Epithelial cell of esophagus (primary cell): ENCODE results near the gene CHID1.
A peak's percentile ranks its signal among the peaks of the same experiment; 100 is the strongest.

Experiments used
- DNase-seq: peaks from one replicate; pipeline ENCODE4 v3.0.0; 2010; ENCODE audit warnings: low read depth
- H3K4me3 ChIP-seq: 2 replicates; pipeline ENCODE4 v1.5.1; 2011; ENCODE audit warnings: mild to moderate bottlenecking, low read length, control low read depth
- TF ChIP-seq, protein P1 (sequence below): IDR thresholded peaks from 2 replicates; pipeline ENCODE4 v1.5.1; 2011; ENCODE audit warnings: low read depth, mild to moderate bottlenecking, low read length, control low read depth, inconsistent platforms; ENCODE audit not compliant: insufficient read depth; ENCODE audit errors: missing control alignments

The CHID1 gene

DNA sequence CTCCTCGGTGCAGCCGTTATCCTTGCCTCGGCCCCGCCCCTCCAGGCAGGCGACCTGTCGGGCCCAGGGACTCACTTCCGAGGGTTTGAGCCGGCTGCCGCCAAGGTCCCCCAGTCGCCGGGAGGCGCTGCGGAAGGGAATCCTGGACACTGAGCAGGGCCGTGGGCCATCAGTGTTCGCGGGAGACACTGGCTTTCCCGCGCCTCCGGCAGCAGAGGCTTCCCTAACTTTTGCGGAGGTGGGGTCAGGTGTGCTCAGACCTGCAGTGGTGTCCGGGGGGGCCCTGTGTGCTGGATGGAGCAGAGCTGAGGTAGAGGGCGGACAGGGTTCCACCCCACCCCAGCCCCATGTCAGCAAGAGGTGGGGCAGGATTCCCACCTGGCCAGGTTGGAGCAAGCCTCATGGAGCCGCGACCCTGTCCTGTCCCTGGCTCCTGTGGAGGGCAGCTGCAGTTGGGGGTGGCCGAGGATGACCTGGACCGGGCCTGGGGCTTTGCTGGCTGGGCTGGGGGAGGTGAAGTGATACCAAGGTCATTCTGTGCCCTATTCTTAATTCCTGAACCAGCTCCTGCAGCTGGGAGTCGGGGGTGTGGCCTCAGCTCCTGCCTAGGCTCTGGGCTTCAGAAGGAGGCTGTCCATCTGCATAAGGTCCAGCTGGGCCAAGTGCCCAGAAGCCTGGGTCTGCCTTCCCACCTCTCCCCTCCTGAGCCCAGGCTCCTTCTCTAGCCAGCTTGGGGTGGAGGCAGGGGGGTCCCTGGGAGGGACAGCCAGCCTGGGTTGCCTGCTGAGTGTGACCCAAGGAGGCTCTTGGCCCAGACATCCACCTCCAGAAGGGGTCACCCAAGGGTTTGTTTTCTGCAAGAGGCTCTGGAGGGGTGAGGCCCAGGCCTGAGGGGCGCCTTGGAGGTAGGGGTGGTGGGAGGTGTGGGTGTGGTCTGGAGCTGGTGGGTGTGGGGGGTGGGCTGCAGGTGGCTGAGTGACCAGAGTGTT is 59.5 kb downstream of the CHID1 start:
- TF ChIP-seq, protein P1, sequence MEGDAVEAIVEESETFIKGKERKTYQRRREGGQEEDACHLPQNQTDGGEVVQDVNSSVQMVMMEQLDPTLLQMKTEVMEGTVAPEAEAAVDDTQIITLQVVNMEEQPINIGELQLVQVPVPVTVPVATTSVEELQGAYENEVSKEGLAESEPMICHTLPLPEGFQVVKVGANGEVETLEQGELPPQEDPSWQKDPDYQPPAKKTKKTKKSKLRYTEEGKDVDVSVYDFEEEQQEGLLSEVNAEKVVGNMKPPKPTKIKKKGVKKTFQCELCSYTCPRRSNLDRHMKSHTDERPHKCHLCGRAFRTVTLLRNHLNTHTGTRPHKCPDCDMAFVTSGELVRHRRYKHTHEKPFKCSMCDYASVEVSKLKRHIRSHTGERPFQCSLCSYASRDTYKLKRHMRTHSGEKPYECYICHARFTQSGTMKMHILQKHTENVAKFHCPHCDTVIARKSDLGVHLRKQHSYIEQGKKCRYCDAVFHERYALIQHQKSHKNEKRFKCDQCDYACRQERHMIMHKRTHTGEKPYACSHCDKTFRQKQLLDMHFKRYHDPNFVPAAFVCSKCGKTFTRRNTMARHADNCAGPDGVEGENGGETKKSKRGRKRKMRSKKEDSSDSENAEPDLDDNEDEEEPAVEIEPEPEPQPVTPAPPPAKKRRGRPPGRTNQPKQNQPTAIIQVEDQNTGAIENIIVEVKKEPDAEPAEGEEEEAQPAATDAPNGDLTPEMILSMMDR: no peak
- DNase-seq: no peak
- no peak overlapping the region for H3K4me3 ChIP-seq

DNA sequence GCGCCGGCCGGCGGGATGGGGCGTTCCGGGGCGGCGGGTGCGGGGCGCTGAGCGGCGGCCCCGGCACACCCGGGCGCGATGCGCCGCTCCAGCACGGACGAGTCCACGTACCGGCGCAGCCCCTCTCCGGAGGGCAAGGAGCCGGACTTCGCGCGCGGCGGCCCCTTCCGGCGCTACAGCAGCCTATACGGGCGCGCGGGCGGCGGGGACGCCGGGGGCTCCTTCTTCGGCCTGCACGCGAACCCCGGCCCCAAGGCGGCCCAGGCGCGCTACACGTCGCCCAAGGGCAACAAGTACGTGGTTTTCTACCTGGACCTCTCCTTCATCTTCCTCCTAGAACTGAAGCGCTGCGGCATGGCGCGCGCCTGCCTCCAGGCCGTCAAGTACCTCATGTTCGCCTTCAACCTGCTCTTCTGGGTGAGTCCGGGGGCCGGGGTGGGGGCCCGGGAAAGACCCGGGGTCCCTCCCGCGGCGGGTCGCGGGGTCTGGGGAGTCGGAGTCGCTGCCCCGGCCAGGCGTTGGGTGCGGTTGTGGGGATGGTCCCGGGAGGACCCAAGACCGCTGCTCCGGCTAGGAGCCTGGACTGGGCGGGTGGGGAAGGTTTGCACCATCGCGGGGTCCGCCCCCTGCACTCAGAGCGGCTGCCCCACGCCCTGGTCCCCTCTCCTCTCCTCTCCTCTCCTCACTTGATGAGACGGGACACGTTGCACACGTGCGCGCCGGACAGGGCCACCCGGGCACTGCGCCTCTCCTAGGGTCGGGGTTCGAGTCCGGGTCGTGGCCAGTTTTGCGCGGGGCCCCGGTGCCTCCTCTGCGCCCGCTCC is 60.4 kb downstream of the CHID1 start:
- DNase-seq: no peak
- peak overlapping the region; percentile 4 for H3K4me3 ChIP-seq
- TF ChIP-seq, protein P1: no peak

DNA sequence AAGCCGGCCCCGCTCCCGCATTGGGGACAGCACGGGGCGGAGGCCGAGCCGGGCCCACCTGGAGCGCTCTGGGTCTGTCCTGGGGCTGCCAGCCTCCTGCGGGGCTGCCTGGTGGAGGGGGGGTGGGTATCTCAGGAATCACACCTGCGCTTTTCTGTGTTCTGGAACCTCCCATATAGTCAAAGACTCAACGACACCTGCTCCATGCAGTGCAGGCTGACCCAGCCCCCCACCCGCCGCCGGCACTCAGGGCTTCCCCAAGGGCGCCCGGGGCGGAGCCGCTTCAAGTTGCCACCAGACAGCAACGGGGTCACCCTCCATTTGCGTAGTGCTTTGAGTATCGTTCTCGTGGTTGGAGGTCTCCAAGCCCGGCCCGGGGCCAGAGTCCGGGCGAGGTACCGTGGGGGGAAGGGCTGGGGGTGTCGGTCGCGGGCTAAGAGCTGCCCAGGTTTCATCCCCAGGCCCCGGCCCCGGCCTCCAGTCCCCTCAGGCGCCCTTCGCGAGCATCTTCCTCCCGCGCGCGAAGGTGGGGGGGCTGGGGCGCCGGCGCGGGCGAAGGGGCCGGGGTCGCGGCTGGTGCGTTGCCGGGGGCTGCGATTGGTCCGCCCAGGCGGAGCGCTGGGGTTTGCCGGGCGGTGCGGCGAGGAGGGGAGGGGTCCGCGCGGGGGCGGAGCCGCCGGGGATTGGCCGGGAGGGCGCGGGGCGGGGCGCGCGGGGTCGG is 61.3 kb downstream of the CHID1 start:
- DNase-seq: no peak
- H3K4me3 ChIP-seq: peak overlapping the region; percentile 23
- TF ChIP-seq, protein P1: no peak

DNA sequence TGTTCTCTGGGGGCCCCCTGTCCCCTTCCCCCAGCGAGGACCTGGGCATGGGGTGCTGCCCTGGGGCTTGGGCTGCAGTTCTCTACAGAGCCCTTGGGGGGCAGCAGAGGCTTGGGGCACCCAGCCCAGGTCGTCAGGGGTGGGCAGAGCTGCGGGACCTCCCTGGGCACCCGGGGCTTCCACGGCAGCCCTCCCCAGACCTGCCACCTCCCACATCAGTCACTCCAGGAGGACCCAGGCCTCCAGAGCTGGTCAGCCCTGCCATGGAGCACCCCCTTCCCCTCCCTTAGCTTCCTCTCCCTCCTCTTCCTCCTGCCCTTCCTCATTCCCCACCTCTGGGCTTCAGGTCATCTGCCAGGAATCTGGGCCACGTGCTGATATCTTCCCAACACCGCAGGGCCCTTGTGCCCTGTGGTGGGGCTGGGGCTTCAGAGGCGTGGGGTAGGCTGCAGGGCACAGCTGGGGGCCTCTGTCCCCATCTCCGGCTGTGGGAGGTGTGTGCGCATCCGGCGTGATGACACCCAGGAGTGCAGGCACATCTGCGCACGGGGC is 62.2 kb downstream of the CHID1 start:
- peak; percentile 31 for DNase-seq
- no peak overlapping the region for H3K4me3 ChIP-seq

DNA sequence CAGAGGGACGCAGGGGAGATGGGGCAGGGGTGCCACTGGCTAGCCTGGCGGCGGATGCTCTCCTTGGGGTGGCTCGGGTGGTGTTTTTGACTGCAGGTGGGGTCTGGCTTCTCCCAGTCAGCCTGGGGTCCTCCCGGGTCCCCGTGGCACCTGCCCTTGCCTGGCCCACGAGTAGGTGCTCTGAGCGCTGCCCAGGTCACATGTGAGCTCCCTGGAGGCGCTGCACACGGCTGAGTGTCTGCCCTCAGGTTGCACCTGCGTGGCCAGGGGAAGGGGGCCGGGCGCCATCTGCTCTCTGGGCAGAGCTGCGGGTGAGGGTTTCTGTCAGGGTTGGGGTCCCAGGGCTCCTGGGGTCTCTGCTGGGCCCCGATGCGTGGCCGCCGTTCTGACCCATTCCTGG is 62.7 kb downstream of the CHID1 start:
- H3K4me3 ChIP-seq: no peak overlapping the region
- DNase-seq: no peak
- TF ChIP-seq, protein P1: no peak

More for the DNA sequence above, 62.2 kb downstream of the CHID1 start:
- TF ChIP-seq, protein P1: peak; percentile 84

DNA sequence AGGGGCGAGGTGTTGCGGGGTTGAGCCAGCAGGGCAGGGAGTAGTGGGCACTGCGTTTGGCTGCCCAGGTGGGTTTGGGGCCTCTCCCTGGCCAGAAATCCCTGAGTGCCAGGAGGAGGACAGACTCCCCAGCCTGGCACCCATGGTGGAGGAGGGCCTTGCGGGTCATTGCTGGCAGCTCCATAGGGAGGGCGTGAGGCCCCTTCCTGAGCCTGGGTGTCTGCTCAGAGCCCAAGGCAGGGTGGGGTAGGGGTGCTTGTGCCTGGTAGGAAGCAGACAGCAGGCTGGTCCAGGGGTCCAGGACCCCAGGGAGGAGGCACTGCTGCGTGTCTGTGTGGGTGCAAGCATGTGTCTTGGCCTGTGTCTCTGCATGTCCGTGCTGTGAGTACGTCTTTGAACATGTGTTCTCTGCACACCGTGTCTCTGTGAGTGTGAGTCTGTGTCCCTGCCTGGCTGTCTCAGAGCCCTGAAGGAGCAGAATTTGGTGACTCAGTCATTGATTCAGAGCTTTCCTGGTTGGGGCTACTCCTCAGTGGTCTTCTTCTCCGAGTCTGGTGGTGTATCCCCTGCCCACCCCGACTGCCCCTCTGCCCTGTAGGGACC is 64.0 kb downstream of the CHID1 start:
- no peak overlapping the region for H3K4me3 ChIP-seq
- peak; percentile 87 for DNase-seq

More for the DNA sequence above, 64.0 kb downstream of the CHID1 start:
- TF ChIP-seq, protein P1: no peak
